ENCODE measurements around the gene SSH2. TPM values are rescaled to one million over a fixed set of nuclear protein-coding genes. Genes with fewer than 3 reads are reported as not detected.
A peak's percentile ranks its signal among the peaks of the same experiment; 100 is the strongest.

SSH2 gene
- polyA plus RNA-seq, 3 donors = 7.8 to 16.1 (median 15.1) TPM

DNA sequence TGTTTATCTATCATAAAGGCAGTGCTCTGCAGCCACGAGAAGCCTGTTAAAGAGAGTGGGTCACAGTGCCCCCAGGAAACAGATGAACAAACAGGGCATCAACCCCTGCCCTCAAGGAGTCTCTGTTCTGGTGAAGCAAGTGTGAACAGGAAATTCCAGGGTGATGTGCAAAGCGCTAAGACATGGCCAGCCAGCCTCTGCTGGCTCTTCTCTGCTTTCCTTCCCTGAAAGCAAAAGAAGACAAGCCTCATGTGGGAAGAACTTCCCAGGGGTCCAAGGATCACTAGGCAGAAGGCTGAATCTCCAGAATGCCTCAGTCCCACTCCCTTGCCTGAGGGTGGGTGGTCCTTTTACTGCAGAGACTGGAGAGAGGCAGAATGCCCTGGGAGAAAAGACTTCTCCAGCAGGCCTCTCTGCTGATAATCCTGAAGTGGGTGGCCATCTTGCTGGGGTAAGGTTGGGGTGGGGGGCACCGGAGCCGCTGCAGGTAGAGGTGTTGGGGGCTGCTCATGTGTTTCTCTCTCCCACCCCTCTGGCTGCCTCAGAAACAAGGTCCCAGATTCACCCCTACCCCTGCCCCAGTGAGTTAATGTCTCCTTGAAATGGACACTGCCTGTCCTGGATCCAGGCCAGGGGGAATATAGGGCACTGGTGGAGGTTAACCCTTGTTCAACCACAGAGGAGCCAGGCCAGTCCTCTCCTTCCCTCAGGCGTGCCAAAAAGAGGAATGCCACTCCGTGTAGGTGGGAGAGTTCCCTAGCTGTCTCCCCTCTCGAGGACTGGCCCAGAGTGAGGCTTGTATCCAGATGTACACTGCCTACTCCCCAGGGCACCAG lies 334.7 kb downstream of the SSH2 start:
- no peak overlapping the region for H3K27ac ChIP-seq (ENCODE audit: low read depth, low read length)
- 71 to 77% (median 71%) methylated on average over 7 of the region's 7 CpGs for WGBS, 3 donors

DNA sequence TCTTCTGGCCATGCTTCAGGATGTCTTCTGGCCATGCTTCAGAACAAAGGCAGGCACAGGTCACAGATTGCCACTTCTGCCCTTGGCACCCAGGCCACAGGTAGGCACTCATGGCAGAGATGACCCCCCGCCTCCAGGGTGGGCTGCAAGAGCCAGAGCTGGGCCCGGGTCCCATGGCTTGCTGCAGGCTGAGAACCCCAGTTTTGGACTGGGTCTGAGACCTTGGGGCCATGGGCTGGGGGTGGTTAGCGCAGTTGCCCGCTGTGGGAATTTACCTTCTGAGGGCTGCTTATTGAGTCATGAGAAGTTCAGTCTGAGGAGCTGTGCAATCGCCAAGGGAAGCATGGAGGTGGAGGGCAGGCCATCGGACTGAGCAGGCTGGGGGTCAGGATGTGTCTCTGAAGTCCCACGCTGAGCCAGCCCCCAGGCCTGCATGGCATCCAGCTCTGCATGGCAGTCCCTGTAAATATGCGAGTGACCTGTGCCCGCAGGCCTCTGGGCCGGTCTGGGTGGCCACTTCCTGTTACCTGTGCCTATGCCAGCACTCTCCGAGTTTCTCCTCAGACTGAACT lies 335.4 kb downstream of the SSH2 start:
- WGBS, 3 donors = 85 to 87% (median 86%) methylated on average over 11 of the region's 11 CpGs
- H3K27ac ChIP-seq (ENCODE audit: low read depth, low read length) = no peak overlapping the region

DNA sequence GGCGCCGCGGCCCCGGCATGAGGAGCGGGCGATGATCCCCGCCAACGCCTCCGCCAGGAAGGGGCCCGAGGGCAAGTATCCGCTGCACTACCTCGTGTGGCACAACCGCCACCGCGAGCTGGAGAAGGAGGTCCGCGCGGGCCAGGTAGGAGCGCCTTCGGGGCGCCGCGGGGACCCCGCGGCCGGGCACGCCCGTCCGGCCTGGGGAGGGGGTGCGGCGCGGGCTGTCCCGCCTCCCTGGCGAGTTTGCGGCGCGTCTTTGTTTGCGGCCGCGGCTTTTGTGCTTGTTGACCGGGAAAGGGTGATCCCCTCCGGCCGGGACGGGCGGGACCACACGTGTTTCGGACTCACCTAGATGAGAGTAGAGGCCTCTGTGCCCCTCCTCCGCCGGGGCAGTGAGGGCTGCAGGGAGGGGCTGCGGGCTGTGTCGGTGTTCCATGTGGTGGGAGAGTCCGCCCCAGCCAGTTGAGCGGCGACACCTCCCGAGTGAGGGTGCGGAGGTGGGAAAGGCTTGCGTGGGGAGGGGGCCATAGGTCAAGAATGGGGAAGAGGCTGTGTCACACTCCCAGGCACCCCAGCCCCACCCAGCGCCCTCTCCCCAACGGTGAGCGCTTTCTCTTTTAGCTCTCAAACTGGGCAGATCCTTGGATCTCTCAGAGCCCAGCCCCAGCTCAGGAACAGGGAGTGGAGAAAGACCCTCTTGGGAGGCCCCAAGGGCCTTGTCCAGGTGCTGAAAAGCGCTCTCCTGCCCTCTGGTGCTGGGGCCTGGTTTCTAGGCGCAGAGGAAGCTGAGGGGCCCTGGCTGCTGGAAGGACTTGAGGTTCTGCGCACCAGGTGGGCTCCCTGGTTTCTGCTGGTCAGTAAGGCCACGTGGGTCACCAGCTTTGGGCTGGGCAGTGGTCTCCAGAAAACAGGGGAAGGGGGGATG lies 336.2 kb downstream of the SSH2 start:
- WGBS, 3 donors = 6 to 8% (median 7%) methylated on average over 44 to 64 of the region's 64 CpGs
- no peak overlapping the region for H3K27ac ChIP-seq (ENCODE audit: low read depth, low read length)

DNA sequence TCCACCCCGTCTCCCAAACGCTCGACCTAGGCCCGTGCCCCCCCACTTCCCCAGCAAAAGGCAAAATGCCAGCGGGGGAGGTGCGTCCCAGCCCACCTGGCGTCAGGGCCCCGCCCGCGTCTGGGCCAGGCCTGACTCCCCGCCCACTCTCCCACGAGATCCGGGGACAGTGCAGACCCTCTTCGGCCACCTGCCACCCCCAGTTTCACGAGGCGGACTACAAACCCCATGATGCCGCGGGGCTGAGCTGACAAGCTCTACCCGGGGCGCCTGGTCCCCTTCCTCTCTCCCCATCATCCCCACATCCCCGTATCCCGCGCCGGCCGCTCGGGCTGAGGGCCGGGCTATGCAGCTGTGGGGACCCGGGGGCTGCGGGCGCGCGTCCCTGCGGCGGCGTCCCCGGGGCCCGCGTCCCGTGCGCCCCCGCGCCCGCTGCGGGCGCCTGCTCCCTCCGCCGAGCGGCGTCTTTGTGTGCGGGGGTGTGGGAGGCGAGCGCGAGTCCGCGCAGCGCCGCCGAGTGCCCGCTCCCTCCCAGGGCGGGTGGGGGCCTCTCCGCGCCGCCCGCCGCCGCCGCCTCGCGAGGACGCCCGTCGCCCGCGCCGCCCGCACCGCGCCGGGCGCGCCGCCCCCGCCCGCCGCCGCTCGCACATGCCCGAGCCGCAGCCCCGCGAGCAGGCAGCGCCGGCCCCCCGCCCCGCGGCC lies 337.0 kb downstream of the SSH2 start, which contains the start of gene ANKRD13B:
Gene ANKRD13B, plus strand, starts transcription at position 283 of the 702 bp plus-strand sequence. CDS start 490 bp downstream, outside the sequence.
- 0 to 2% (median 0%) methylated on average over 41 to 93 of the region's 96 CpGs for WGBS, 3 donors

DNA sequence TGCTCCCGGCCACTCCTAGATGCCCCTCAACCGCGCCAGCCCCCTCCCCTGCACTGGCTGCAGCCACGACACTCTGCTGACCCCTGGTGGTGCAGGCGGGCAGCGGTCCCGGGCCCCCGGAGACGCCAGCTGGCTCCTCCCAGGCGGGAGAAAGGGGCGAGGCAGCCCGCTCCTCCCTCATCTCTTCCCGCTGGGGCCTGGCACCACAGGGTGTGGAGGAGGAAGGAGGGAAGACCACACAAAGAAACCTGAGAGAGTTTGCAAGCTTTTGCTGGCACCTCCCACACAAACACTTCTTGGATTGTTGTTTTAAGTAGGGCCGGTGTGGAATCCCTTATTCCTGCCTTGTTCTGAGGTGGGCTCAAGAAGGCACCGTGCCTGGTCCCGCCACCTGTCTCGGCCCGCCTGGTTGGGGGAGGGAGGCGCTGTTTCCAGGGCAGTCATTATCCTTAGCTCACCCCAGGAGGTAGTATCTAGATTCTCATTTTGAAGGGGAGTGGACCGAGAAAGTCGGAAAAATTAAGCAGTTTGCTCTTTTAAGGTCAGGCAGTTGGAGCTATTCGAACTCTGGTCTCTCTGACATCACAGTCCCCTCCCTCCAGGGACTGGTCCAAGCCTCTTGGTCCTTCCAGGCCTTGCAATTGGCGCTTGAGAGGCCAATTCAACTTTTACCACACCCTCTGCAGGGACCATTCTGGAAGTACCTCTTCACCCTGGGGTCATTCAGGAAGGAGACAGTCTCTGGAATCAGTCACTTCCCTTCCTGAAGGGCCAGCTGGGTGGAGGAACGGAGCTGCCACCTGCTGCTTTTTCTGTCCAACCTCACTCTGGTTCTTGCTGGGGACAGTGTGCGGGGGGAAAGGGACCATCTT lies 338.1 kb downstream of the SSH2 start:
- 8 to 12% (median 9%) methylated on average over 22 to 25 of the region's 25 CpGs for WGBS, 3 donors
- H3K27ac ChIP-seq (ENCODE audit: low read depth, low read length) = no peak overlapping the region

More for the DNA sequence above, 337.0 kb downstream of the SSH2 start, which contains the start of gene ANKRD13B:
- no peak within 1 kb of the TSS for H3K27ac ChIP-seq (ENCODE audit: low read depth, low read length)

DNA sequence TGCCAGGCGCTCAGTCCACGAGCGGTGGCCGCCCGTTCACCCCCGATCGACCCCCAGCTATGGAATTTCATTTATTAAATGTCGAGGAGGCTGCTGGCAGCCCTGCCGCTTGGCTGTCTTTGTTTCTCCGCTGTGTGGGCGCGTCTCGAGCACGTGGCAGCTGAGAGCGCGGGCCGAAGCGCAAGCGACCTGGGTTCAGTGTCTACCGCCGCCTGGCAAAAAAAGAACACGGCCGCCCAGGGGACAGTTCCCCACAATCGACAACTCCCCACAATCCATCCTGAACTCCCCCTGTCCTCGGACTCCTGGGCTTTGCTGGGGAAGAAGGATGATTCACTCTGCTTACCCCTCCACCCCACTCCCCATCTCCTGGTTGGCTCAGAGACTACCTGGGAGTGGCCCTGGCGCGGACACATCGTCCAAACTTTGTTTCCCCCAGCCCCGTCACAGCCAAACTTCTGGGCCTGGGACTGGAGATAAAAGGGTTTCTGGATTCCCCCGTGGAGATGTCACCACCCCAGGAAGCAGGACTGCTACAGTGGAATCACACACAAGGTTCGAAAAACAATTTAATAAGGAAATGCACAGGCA lies 338.8 kb downstream of the SSH2 start:
- no peak overlapping the region for H3K27ac ChIP-seq (ENCODE audit: low read depth, low read length)
- WGBS, 3 donors = 3 to 25% (median 4%) methylated on average over 31 of the region's 31 CpGs

DNA sequence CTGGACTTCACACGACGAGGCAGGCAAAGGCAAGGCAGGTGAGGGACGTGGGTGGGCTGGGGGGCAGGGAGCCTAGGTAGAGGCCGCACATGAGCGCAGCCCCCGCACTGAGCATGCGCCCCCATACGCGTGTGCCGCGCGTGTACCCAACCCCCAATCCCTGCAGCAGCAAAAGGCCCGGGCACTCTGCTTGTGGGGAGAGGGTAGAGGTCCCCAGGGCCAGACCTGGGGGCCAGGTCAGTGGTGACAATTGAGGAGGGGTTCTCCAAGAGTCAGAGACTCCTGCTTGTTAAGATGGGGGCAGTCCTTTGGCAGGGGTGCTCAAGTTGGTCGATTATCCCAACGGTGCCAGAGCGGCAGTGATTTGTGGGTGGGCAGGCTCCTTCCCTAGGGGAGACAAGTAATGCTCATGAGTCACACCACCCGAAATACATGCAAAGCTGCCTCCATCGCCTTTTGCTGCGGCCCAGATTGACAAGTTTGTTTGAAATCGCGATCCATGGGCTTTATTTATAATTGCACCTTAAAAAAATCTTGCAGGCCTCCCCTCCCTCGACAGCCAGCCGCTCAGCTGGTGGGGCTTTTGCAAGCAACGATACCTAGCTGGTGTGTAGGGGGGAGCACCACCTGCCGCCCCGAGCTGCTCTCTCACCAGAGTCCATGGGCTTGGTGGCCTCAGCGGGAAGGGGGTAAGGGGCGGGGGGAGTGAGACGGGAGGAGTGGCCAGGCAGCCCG lies 339.4 kb downstream of the SSH2 start:
- no peak overlapping the region for H3K27ac ChIP-seq (ENCODE audit: low read depth, low read length)
- 24 to 41% (median 31%) methylated on average over 29 to 30 of the region's 30 CpGs for WGBS, 3 donors

DNA sequence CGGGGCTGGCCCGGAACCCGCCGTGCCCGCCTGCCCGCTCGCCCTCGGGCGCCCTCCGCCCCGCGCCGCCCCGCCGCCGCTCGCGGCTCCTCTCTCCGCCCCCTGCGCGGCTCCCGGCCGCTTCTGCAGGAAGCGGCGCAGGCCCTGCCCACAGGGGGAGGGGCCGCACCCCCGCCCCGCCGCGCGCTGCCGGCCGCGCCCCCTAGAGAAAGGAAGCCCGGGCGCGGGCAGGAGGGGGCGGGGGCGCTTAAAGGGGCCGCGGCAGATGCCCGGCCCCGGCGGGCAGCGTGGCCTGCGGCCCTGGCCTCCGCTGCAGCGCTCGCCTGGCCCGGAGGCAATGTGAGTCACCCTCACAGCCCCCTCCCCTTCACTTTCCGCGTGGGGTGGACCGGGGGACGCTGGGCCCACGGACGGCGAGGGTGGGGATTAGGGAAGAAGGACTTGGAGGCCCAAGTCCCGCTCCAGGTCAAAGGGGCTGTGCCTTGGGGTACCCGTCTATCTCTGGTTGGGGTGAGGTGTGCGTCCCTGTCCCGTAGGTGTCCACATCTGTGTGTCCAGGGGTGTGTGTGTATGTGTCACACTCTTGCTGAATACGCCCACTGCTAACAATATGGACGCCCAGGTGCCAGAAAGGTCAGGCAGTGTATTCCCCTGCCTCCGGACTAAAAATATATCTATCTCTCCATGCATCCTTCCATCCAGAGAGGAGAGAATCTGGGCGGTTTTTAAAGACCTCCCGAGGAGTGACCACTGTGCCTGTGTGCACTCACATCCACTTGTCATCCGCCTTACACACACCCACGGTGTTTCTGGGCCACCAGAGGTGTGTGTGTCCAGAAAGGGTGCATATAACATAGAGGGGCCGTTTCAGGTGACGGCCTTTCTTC lies 340.3 kb downstream of the SSH2 start, which contains the start of gene GIT1:
Gene GIT1, minus strand, starts transcription at position 125 of the 887 bp plus-strand sequence. CDS start 270 bp downstream, outside the sequence.
- no peak within 1 kb of the TSS for H3K27ac ChIP-seq (ENCODE audit: low read depth, low read length)
- whole genome bisulfite sequencing, 3 donors = 3 to 8% (median 6%) methylated on average over 40 to 66 of the region's 70 CpGs

DNA sequence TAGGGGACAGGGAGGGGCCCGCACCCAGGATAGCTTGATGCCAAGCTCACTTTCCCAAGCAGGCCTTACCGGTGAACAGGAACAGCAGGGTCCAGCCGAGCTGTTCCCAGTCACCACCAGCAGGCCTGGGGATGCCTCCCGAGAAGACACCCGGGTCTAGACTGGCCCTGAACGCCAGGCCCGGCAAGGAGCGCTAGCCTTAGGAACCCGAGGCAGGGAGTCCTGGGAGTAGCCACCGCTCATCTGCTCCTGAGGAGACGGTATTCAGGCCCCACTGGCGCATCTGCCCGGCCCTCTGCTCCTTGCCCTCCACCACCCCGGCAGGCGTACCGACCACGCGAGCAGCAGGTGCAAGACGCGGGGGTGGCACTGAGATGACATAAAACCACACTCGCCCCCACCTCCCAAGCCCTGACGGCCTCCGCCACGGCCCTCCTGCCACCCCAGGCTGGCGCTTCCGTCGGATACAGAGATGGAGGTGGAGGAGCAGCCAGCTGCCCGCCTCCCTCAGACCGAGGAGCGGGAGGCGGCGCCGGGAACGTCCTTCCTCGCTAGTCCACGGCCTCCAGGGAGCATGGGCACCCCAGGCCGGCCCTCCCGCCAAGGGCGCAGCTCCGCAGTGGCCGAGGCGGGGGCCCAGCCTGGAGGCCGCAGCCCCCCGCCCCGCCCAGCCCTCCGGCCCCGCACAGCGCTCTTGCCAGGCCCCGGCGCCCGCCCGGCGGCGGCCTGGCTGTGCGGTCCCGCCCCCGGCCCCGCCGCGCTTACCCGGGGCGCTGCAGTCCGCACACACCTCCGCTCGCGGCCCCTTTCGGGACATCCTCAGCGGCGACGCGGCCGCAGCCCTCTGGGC lies 341.2 kb downstream of the SSH2 start:
- 1% methylated on average over 46 to 72 of the region's 72 CpGs for WGBS, 3 donors
- H3K27ac ChIP-seq (ENCODE audit: low read depth, low read length) = no peak overlapping the region

DNA sequence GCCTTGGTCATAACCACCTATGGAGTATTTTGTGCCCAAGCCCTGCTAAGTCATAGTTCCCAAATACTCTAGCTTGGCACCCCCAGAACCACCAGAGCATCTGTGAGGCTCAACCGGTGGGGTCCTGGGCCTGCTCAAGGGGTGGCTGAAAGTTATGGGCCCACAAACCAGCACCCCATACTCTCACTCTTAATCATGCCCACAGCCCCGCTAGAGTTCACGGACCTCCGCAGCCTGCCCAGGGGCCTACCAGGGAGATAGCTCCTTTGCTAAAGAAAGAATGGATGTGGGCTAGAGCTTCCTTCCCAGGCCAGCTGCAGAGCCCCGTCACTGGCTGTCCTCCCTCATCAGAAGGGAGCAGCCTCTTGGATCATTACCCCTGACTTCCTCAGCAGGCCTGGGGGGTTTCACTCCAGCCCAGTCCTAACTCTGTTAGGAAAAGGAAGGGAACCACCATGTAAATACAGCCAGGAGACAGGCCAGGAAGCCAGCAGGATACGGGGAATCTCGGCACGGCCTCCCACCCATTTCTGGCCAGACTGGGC lies 341.9 kb downstream of the SSH2 start:
- H3K27ac ChIP-seq (ENCODE audit: low read depth, low read length) = no peak overlapping the region
- 18 to 34% (median 25%) methylated on average over 8 of the region's 8 CpGs for WGBS, 3 donors

DNA sequence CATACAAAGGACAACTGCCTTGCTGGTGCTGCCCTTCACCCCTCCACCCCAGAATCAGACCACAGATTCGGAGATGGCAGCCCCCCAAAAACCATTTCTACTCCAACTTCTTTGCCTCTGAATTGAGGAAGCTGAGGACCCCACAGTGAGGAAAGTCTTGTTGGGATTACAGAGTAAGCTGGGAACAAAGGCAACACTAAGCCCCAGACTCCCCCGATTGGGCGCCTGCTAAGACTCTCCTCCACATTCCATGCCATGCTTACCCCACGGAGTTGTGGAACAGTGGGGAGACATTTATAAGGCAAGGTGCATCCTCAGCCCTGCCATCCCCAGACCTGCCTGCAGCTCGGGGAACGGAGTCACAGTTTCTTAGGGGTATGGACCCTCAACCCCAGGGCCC lies 342.4 kb downstream of the SSH2 start:
- 77 to 87% (median 78%) methylated on average over 6 of the region's 6 CpGs for WGBS, 3 donors
- H3K27ac ChIP-seq (ENCODE audit: low read depth, low read length) = no peak overlapping the region

DNA sequence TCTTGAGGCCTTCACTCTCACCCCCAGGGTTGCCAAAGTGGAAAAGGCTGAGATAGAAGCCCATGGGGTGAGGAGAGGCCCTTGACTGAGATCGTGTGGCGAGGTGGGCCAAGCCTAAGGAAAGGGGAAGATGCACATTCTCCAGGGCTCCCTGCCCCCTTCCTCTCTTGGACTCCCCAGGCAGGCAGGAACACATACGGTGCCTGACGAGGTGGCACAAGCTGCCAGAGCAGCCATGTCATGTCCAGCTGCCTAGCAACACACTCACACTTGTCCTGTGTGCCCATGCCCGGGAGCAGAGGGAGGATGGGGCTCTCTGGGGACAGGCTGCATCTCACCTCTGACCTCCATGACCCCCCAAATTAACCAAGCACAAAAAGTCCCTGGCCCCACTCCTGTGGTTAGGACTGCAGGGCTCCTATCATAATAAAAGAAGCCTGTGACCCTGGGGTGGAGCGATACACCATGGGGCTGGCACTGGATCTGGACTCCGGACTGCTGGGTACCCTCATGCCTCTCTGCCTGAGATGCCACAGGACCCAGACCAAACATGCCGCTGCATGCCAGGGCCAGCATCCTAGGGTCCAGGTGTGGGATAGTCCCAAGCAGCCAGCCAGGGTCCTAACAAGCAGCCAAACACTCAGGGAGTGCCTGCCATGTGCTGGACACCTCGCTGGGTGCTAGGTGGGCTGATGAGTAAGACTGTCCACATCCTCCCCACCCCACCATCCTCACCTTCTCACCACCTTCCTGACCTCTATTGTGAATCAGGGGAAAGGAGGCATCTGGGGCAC lies 343.2 kb downstream of the SSH2 start:
- 56 to 73% (median 63%) methylated on average over 9 of the region's 9 CpGs for WGBS, 3 donors
- no peak overlapping the region for H3K27ac ChIP-seq (ENCODE audit: low read depth, low read length)

DNA sequence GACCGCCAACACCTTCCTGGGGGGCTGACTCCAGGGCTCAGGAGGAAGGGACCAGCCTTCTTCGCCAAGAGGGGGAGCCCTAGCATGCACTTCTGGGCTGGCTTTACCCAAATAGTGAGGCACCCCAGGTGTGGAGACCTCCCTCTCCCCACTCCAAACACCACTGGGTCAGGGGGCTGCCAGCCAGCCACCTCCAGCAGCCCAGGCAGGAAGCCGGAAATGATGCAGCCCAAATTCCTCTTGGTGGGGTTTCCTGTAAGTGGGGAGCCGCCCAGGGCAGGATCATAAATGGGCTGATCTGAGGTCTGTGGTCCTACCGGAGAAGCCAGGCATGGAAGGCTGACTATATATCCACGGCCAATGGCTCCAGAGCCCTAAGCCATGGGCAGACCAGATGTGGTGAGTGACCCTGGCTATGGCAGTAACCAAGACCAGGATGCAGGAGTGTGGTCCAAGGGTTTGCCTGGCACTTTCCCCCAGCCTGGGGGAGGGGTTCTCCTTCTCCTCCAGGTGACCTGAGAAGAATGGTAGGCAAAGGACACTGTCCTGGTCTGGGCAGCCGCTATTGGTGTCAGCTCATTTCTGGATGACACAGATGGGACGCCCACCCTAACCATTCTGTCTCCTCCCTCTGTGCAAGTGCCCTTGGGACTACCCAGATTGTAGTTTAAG lies 344.8 kb downstream of the SSH2 start:
- 56 to 84% (median 57%) methylated on average over 7 to 8 of the region's 8 CpGs for WGBS, 3 donors
- H3K27ac ChIP-seq (ENCODE audit: low read depth, low read length) = peak overlapping the region; percentile 29
